ENCODE data around the gene TLCD1.

The TLCD1 gene, protein sequence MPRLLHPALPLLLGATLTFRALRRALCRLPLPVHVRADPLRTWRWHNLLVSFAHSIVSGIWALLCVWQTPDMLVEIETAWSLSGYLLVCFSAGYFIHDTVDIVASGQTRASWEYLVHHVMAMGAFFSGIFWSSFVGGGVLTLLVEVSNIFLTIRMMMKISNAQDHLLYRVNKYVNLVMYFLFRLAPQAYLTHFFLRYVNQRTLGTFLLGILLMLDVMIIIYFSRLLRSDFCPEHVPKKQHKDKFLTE

DNA sequence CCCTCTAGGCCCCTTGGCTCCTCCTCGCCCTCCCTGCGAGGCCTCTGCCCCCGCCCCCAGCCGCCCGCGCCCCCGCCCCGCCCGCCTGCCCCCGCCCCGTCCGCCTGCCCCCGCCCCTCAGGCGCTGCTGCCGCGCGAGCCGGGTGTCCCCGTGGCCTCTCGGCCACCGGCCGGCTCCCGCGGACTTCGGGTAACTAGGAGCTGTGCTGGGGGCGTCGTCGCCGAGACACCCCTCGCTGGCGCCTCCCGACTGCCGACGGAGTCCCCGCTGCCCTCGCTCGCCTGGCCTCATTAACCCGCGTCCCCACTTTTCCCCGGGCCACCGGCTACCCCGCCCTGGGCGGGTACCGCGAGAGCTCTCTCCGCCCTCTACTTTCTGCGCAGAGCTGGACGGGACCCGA is at the start of gene TLCD1:
TLCD1 (minus strand) TSS at position 8 of the 401 bp plus-strand sequence. CDS start 136 bp downstream, outside the sequence.
- DNase-seq (ENCODE audit: low read depth in 1 of 2, low spot score in 1 of 2), result peak in 1 of 2 donors; percentile 65

DNA sequence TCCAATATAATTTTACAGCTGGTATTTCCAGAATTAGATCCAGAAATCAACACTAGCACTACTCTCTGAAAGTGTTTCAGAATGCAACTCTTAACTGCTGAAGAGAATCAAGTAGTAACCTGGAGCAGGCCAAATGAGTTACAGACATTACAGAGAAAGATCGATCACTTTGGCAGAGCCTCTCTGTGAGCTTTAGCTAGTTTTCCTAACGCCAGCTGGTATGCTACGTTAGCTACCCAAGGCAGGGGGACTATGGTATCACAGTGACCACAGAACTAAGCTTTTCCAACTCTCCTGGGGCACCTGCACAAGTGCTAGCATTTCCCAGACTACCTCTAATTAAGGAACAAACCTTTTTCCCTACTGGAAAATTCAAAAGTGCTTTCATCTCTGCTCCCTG is 48.2 kb upstream of the TLCD1 start:
- DNase-seq (ENCODE audit: low read depth in 1 of 2, low spot score in 1 of 2), result no peak

GRCh38 chr17:28773736-28774135 is 47.7 kb upstream of the TLCD1 start:
- no peak for DNase-seq (ENCODE audit: low read depth in 1 of 2, low spot score in 1 of 2)

DNA sequence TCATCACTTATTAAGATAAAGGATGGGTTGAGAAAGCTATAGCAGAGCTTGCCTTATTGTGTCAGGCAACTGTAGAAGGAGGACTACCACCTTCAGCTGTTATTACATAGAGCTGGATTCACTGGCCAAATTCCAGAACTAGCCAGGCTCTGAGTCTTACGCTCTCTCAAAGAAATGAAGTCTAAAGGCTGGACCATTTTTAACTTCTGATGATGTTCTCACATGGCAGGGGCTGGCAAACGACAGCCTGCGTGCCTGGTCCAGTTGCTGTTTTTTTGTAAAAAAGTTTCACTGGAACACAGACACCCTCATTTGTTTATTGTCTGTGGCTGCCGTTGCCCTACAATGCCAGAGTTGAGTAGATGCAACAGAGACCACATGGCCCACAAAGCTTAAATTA is 39.0 kb upstream of the TLCD1 start:
- DNase-seq (ENCODE audit: low read depth in 1 of 2, low spot score in 1 of 2), result no peak

DNA sequence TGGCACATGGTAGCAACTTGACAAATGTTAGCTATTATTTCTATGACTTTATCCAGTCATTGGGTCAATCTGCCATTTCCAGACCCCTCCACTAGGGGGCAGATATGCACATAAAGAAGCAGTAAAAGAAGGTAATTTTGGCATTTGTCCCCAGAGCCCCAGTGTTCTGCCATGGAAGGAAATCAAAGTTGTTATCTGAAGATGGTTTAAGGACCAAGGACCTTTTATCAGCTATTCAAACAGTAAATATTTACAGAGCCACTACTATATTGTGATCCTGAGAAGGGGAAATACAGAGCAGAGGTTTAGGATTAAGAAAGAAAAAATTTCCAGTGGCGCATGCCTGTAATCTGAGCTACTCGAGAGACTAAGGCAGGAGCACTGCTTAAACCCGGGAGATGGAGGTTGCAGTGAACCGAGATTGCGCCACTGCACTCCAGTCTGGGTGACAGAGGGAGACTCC is 37.8 kb upstream of the TLCD1 start:
- peak; percentile 48 to 81 for DNase-seq (ENCODE audit: low read depth in 1 of 2, low spot score in 1 of 2)

- DNase-seq (ENCODE audit: low read depth in 1 of 2, low spot score in 1 of 2), result no peak
Observed at GRCh38 chr17:28763137-28763799, 37.2 kb upstream of the TLCD1 start.

GRCh38 chr17:28760601-28761562 is 34.8 kb upstream of the TLCD1 start:
- DNase-seq (ENCODE audit: low read depth in 1 of 2, low spot score in 1 of 2), result no peak

- DNase-seq (ENCODE audit: low read depth in 1 of 2, low spot score in 1 of 2), result no peak
Observed at GRCh38 chr17:28759256-28759865, 33.3 kb upstream of the TLCD1 start.

DNA sequence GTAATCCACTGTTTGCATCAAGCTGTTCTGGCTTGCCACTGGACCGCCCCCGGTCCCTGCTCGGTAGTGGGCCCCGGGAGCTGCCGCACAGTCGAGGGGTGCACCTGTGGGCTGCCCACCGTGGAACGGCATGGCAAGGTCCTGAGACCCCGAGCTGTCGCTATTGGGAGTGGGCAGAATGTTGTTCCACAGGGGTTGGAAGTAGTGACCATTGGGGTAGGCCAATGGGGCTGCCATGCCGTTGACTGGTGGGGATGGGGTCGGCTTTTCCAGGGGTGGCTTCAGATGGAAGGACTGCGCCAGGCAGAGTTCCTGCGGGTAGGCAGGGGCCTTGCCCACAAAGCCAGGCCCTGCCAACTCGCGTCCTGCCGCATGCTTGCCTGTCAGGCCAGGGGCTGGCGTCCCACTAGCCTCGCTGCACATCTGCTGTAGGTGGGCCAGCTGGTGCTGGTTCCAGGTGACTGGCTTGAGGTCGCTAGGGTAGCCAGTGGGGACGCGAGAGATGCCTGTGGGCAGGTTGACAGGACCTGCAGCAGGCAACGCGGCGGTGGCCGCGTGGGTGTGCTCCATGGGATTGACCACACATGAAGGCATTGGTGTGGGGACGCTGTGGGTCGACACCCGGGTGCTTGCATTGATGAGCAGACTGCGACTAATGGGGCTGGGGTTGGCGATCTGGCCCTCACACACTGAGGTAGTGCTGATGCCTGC is 32.5 kb upstream of the TLCD1 start:
- DNase-seq (ENCODE audit: low read depth in 1 of 2, low spot score in 1 of 2), result no peak

DNA sequence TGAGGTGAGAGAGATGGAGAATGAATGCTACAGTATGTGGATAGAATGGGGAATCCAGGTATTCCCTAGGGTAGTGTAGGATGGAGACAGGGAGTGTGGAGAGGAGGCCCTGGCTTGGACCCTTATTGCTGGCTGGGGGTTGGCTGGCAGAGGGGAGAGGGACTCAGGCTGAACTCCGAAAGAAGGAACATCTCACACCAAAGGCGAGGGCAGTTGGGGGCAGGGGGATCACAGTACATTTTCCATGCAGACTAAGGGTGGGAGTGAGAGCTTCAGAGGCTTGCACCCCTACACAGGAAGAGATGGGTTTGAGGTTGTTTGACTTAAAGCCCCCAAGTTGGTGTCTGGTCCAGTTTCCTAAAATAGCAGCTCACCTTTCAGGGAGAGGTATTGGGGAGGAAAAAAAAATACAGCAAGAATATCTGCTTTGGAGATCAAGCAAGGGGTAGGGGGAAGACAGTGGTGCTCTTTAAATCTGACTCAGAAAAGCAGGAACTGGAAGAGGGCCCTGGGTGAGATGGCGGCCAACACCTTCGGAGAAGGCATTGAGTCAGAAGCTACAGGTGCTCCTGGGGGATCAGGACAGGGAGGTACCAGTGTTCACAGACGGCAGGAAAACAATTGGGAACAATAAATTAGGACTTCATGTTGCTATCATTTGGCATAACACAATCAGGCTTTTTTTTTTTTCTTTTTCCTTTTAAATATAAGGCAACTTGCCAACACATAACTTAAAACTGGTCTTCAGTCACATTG is 30.2 kb upstream of the TLCD1 start:
- DNase-seq (ENCODE audit: low read depth in 1 of 2, low spot score in 1 of 2), result no peak

GRCh38 chr17:28755486-28755885 is 29.5 kb upstream of the TLCD1 start:
- no peak for DNase-seq (ENCODE audit: low read depth in 1 of 2, low spot score in 1 of 2)

- no peak for DNase-seq (ENCODE audit: low read depth in 1 of 2, low spot score in 1 of 2)
Observed at GRCh38 chr17:28751600-28752366, 25.8 kb upstream of the TLCD1 start.

GRCh38 chr17:28750178-28751047 is 24.4 kb upstream of the TLCD1 start:
- peak; percentile 74 to 85 for DNase-seq (ENCODE audit: low read depth in 1 of 2, low spot score in 1 of 2)

DNA sequence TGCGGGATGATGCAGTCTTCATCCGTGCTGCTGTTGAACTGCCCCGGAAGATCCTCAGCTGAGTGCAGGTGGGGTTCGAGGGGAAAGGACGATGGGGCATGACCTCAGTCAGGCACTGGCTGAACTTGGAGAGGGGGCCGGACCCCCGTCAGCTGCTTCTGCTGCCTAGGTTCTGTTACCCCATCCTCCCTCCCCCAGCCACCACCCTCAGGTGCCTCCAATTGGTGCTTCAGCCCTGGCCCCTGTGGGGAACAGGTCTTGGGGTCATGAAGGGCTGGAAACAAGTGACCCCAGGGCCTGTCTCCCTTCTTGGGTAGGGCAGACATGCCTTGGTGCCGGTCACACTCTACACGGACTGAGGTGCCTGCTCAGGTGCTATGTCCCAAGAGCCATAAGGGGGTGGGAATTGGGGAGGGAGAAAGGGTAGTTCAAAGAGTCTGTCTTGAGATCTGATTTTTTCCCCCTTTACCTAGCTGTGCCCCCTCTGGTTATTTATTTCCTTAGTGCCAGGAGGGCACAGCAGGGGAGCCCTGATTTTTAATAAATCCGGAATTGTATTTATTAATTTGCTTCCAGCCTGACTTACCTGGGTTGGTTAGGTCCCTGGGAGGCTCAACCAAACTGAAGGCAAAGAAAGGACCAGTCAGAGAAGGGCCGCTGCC is 23.6 kb upstream of the TLCD1 start:
- DNase-seq (ENCODE audit: low read depth in 1 of 2, low spot score in 1 of 2), result no peak

- no peak for DNase-seq (ENCODE audit: low read depth in 1 of 2, low spot score in 1 of 2)
Observed at GRCh38 chr17:28748852-28749515, 23.0 kb upstream of the TLCD1 start.

DNA sequence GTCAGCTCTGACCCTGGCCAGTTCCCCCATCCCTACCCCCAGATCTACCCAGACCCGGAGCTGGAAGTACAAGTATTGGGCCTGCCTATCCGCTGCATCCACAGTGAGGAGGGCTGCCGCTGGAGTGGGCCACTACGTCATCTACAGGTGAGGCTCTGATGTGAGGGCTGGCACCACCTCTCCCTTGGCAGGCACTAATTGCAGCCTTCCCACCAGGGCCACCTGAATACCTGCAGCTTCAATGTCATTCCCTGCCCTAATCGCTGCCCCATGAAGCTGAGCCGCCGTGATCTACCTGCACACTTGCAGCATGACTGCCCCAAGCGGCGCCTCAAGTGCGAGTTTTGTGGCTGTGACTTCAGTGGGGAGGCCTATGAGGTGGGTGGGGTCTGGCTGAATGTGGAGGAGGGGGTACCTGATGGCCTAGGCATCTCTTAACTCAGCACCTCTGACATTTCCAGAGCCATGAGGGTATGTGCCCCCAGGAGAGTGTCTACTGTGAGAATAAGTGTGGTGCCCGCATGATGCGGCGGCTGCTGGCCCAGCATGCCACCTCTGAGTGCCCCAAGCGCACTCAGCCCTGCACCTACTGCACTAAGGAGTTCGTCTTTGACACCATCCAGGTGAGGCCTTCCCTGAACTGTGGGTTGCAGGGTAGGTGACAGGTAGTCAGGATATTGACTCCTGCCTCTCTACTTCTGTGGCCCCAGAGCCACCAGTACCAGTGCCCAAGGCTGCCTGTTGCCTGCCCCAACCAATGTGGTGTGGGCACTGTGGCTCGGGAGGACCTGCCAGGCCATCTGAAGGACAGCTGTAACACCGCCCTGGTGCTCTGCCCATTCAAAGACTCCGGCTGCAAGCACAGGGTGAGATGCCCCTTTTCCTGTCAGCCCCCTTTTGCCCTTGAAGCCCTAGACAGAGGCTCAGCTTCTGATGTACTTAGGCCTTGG is 22.0 kb upstream of the TLCD1 start:
- DNase-seq (ENCODE audit: low read depth in 1 of 2, low spot score in 1 of 2), result no peak

Data from activated CD4-positive, alpha-beta T cell treated with anti-CD3 and anti-CD28 coated beads, Interleukin-2, amount 50 U/mL, for 24 hours (primary cell).